Stimulated activated CD8-positive, alpha-beta memory T cell treated with anti-CD3 and anti-CD28 coated beads, Interleukin-15, amount 100 ng/mL, for 24 hours (primary cell): ENCODE data around the gene TRIM43B.
"Not testable (repeated sequence)": the region's sequence is repeated elsewhere in the genome, so short reads cannot be mapped to it uniquely, and the experiment has no call there.

Source experiments
- DNase-seq: peaks from one replicate; pipeline ENCODE4 v3.0.0-alpha.2; 2020; ENCODE audit warnings: low read depth

The TRIM43B gene

DNA sequence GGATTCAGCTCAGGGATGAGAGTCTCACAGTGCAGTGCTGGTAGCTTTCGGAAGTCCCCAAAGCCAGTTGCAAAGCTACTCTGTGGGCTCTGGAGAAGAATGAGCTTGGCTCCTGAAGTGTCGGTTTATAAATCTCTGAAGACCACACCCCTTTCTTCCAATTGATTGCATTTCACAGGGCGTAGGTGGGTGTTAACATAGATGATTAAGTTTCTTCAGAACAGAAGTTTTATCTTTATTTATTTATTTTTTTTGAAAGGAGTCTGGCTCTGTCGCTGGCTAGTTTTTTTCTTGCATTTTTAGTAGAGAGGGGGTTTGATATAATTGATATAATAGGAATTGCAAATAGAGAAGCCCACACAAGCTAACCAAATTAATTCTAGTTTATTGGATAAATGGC is at the start of gene TRIM43B:
TRIM43B (minus strand) TSS at position 101 of the 400 bp plus-strand sequence. CDS start 2,040 bp downstream, outside the sequence.
- not testable (repeated sequence) for DNase-seq

DNA sequence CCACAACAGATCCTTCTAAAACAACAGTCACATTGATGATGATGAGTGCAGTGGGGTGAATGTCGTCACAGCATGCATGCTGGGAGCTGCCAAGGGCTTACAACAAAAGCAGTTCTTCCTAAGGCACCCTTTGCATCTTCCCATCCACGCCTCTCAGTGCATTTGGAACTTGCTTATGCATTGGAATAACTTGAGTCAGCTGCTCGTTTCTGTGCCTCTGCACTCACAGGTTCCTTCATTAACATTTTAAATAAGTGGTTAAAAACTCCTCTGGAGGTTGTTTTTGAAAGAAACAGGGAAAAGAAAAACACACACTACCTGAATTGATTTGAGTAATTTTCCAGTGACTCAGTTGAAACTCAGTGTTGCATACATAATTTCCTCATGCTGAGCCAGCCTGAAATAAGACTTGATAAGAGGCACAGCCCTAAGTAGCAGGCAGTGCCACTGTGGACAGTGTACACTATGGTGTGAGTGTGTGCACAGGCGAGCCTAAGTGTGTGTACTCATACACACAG is 46.8 kb upstream of the TRIM43B start:
- DNase-seq, result no peak

DNA sequence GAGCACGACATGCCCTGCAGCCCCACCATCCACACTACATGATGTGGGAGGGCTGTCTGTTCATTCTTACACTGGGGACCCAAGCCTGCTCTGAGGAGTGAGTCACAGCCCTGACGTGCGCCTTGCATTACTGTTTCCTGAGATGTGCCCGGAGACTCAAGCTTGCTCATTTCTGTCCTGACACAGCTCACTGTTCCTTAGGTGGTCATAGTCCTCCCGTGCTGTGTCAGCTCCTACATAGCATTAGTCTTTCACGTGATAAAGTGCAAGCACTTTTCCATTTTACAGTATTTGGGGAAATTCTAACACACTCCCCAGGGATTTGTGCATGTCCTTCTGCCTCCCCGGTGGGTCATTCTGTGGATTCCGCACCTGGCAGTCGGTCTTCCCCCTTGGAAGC is 46.2 kb upstream of the TRIM43B start:
- no peak for DNase-seq

- peak; percentile 38 for DNase-seq
Measured at GRCh38 chr2:95526360-95527341, 42.1 kb upstream of the TRIM43B start.

- no peak for DNase-seq
Measured at GRCh38 chr2:95525294-95526035, 40.9 kb upstream of the TRIM43B start.

DNA sequence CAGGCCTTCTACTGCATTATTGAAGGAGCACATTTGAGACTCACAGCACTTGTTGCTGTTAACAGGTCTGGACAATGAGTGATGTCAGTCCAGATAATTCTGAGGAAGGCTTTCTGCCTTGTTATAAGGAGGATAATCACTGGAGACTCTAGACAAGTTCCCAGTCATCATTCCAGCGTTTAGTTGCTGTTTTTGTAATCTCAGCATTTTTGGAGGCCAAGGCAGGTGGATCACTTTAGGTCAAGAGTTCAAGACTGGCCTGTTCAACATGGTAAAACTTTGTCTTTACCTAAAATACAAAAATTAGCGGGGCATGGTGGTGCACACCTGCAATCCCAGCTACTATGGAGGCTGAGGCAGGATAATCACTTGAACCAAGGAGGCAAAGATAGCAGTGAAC is 39.6 kb upstream of the TRIM43B start:
- no peak for DNase-seq

GRCh38 chr2:95514718-95515117 is 30.2 kb upstream of the TRIM43B start:
- no peak for DNase-seq

DNA sequence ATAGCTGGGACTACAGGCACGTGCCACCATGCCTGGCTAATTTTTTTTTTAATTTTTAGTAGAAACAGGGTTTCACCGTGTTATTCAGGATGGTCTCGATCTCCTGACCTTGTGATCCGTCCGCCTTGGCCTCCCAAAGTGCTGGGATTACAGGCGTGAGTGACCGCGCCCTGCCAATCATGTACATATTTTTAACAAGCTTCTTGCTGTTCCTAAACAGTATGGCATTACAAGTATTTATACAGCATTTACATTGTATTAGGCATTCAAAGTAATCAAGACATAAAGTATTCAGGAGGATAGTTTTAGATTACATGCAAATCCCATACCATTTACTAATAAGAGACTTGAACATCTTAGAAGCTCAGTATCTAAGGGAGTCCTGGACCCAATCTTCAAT is 29.7 kb upstream of the TRIM43B start:
- DNase-seq, result not testable (repeated sequence)

- DNase-seq, result no peak
Measured at GRCh38 chr2:95509408-95509807, 24.9 kb upstream of the TRIM43B start.

DNA sequence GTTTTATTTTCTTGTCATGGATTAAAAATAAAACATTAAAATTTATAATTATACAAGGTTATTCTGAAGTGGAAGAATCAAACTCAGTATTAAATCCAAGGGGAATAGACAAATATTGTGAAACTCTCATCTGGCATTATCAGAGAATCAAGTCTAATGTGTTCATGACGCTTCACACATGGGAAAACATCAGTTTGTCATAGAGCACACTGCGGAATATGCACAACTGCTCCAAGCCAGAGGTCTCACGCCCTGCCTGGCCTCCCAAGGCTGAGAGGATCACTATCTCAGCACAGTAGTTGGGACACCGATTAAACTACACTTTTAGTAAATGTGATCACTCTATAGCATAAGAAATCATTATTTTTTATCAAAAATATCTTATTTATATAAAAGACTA is 20.7 kb upstream of the TRIM43B start:
- no peak for DNase-seq

DNA sequence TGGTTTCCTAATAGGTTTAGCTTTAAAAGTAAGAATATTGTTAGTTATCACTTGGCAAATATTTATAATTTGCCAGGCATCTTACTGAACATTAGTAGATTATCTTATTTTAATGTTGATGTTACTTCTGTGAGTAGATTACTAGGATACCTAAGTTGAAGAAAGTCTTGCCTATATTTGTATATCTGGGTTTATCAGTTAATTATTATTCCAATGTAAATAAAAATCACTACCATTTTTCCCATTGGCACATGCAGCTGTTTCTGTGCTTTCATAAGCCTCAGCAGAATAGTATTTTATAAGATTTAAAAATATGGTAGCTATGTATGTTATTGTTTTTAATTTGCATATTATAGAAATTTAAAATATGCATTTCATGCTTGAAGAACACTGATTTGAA is 16.3 kb upstream of the TRIM43B start:
- no peak for DNase-seq

GRCh38 chr2:95492076-95492475 is 7.5 kb upstream of the TRIM43B start:
- not testable (repeated sequence) for DNase-seq

- DNase-seq, result not testable (repeated sequence)
Measured at GRCh38 chr2:95475025-95475424, 9.5 kb downstream of the TRIM43B start.

- DNase-seq, result not testable (repeated sequence)
Measured at GRCh38 chr2:95467984-95468383, 16.6 kb downstream of the TRIM43B start.

DNA sequence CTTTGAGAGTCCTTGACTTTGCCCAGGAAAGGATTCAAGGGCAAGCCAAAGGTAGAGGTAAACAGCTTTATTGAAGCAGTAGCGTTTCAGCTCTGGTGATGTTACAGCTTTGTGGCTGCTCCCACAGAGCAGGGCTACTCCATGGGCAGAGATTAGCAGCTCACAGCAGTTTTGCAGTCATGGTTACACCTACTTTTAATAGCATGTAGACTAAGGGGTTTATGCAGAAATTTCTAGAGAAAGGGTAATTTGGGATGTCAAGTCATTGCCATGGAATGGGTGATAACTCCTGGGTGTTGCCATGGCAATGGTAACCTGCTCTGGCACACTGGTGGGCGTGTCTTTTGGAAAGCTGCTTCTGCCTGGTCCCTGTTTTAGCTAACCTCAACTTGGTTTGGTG is 18.0 kb downstream of the TRIM43B start:
- DNase-seq, result not testable (repeated sequence)

DNA sequence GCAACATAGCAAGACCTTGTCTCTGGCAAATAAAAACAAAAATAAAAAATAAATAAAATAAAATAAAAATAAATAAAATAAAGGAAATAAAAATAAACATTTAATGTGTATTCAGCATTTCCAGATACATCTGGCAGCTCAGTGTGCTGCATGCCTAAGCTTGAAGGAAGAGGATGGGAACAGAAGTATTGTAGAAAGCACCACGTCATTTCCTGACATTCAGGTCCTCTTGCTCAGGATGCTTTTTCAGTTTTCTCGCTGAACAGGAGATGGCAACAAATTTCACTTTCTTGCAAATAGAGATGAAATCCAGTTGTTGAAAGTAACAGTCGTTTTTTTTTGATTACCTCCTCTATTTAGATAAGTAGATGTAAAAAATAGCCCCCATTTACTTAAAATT is 21.3 kb downstream of the TRIM43B start:
- not testable (repeated sequence) for DNase-seq

GRCh38 chr2:95445317-95445716 is 39.2 kb downstream of the TRIM43B start:
- not testable (repeated sequence) for DNase-seq

GRCh38 chr2:95442474-95443099 is 42.0 kb downstream of the TRIM43B start:
- not testable (repeated sequence) for DNase-seq

GRCh38 chr2:95435872-95436209 is 48.7 kb downstream of the TRIM43B start:
- DNase-seq, result not testable (repeated sequence)

- DNase-seq, result not testable (repeated sequence)
Measured at GRCh38 chr2:95435162-95435871, 49.2 kb downstream of the TRIM43B start.

GRCh38 chr2:95434507-95435076 is 50.0 kb downstream of the TRIM43B start:
- DNase-seq, result not testable (repeated sequence)
